Peyer's patch (tissue), 4 donors: ENCODE measurements around the gene HFM1. TPM values are rescaled to one million over a fixed set of nuclear protein-coding genes. Genes with fewer than 3 reads are reported as not detected.
"Not testable (repeated sequence)": the region's sequence is repeated elsewhere in the genome, so short reads cannot be mapped to it uniquely, and the experiment has no call there.

Experiments
- DNase-seq, 3 donors: peaks; one replicate each; pipeline ENCODE4 v3.0.0-alpha.2; 2017 to 2019
- H3K27ac ChIP-seq, 4 donors: fragments of 200-600 bp; sonication (generic); one replicate each; pipeline ENCODE4 v1.5.1; 2016 to 2019
- H3K27me3 ChIP-seq, 2 donors: fragments of 200-600 bp; sonication (generic); one replicate each; pipeline ENCODE4 v1.5.1; 2019
- H3K36me3 ChIP-seq, 3 donors: fragments of 200-600 bp; sonication (generic); one replicate each; pipeline ENCODE4 v1.5.1; 2016 to 2019
- H3K4me1 ChIP-seq, 4 donors: fragments of 200-600 bp; sonication (generic); one replicate each; pipeline ENCODE4 v1.5.1; 2016 to 2019
- H3K4me3 ChIP-seq, 4 donors: fragments of 200-600 bp; sonication (generic); 1 replicate in 3 of 4; 2 replicates in 1 of 4; pipeline ENCODE4 v1.5.1; 2016 to 2019; ENCODE audit warnings: mild to moderate bottlenecking in 1 of 4
- H3K9me3 ChIP-seq, 4 donors: fragments of 200-600 bp; sonication (generic); one replicate each; pipeline ENCODE4 v1.5.1; 2016 to 2019; ENCODE audit warnings: mild to moderate bottlenecking in 1 of 4
- CTCF ChIP-seq, 6 experiments: fragments of 450-650 bp in 4 of 6; fragments of 200-600 bp in 2 of 6; sonication (generic) in 1 of 6; IDR thresholded peaks; one replicate each; pipeline ENCODE4 v1.5.1; 2017 to 2019; ENCODE audit warnings: antibody characterized with exemption in 6 of 6, mild to moderate bottlenecking in 3 of 6, moderate library complexity in 1 of 6
- POLR2A ChIP-seq, 2 donors: fragments of 450-650 bp; IDR thresholded peaks; one replicate each; pipeline ENCODE4 v1.5.1; 2017; ENCODE audit warnings: antibody characterized with exemption in 2 of 2, mild to moderate bottlenecking in 2 of 2, moderate library complexity in 2 of 2
- total RNA-seq, 4 donors: library from RNA; depleted of rRNA; stranded (reverse); fragments of >200 nt; gene quantifications; one replicate each; pipeline ENCODE4 v1.1.0, GENCODE V29; 2016

HFM1 gene
- total RNA-seq, 4 donors from 2014 or later = not detected

DNA sequence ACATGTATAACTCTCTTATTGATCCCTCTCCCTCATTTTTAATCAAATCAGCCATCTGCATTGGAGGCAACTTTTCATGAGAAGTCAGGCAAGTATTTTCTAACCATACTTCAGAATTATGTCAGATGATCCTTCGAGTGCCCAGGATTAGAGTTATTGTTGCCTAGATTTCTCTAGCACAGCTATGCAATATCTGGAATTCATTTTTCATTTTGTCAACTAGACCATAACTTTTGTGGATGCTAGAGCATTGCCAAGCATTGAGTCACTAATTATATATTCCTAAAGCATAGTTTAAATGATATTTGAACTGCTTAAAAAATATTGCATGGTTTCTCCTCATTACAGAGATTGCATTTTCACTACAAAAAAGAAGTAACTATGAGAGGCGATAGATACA lies 21.2 kb downstream of the HFM1 start:
- no peak for TF ChIP-seq POLR2A (IDR thresholded peaks at IDR 0.05)
- H3K27me3 ChIP-seq = no peaks in the 10 kb centered on the region
- H3K27ac ChIP-seq = no peak overlapping the region

GRCh38 chr1:91381844-91382243 lies 22.8 kb downstream of the HFM1 start:
- Histone ChIP-seq H3K27ac (no peak overlapping the region), H3K27me3 (no peaks in the 10 kb centered on the region), H3K4me3 (no peak overlapping the region), H3K4me1 (no peaks in the 10 kb centered on the region), H3K9me3 (no peaks in the 10 kb centered on the region), H3K36me3 (no peaks in the 10 kb centered on the region)
- TF ChIP-seq CTCF (IDR thresholded peaks at IDR 0.05) = no peak
- TF ChIP-seq POLR2A (IDR thresholded peaks at IDR 0.05) = no peak
- DNase-seq = no peak

More for the DNA sequence above, 21.2 kb downstream of the HFM1 start:
- no peaks in the 10 kb centered on the region for H3K9me3 ChIP-seq
- DNase-seq = no peak
- no peaks in the 10 kb centered on the region for H3K4me1 ChIP-seq
- no peak overlapping the region for H3K4me3 ChIP-seq
- H3K36me3 ChIP-seq = no peaks in the 10 kb centered on the region

DNA sequence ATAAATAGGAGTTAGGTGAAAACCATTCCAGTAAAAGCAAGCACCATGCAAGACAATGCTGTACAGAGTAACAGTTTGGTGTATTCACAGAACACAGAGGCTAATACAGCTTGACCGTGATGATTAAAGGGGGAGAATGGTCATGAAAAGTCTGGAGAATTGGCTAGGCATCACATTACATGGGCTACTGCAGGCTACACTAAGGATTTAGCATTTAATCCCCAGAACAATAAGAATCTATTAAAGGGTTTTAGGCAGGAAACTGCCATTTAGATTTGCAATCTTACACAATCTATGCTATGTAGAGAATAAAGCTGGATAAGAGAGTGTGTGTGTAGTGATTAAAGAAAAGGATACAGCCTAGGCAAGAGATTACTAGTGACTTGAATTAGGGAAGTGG lies 30.6 kb downstream of the HFM1 start:
- Histone ChIP-seq H3K36me3 (no peaks in the 10 kb centered on the region), H3K9me3 (no peaks in the 10 kb centered on the region)

DNA sequence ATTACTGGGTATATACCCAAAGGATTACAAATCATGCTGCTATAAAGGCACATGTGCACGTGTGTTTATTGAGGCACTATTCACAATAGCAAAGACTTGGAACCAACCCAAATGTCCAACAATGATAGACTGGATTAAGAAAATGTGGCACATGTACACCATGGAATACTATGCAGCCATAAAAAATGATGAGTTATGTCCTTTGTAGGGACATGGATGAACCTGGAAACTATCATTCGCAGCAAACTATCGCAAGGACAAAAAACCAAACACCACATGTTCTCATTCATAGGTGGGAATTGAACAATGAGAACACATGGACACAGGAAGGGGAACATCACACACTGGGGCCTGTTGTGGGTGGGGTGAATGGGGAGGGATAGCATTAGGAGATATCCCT lies 32.4 kb downstream of the HFM1 start:
- H3K9me3 ChIP-seq, H3K27ac ChIP-seq, DNase-seq: not testable (repeated sequence)

More for the DNA sequence above, 30.6 kb downstream of the HFM1 start:
- Histone ChIP-seq H3K4me3 (no peak overlapping the region), H3K27me3 (no peaks in the 10 kb centered on the region), H3K27ac (no peak overlapping the region), H3K4me1 (no peaks in the 10 kb centered on the region)
- no peak for DNase-seq
- no peak for TF ChIP-seq POLR2A (IDR thresholded peaks at IDR 0.05)
- TF ChIP-seq CTCF (IDR thresholded peaks at IDR 0.05) = no peak

DNA sequence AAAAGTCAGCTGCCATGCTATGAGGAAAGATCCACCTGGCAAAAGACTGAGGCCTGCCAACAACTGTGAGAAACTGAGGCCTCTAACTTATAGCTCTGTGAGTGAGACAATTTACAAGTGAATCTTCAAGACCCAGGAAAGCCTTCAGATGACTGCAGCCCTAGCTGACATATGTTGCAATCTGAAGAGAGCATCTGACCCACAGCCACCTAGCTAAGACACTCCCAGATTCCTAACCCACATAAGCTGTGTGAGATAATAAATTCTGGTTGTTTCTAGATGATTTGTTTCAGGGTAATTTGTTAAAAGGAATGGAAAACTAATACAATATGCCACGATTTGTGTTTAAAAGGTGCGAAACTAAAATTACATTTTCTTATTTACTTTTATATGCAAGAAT lies 55.1 kb downstream of the HFM1 start:
- Histone ChIP-seq H3K27ac (no peak overlapping the region), H3K9me3 (no peaks in the 10 kb centered on the region), H3K4me3 (no peak overlapping the region), H3K27me3 (no peaks in the 10 kb centered on the region), H3K36me3 (no peaks in the 10 kb centered on the region), H3K4me1 (no peaks in the 10 kb centered on the region)
- DNase-seq = no peak
- TF ChIP-seq POLR2A (IDR thresholded peaks at IDR 0.05) = no peak

More for the DNA sequence above, 32.4 kb downstream of the HFM1 start:
- not testable (repeated sequence) for H3K4me3 ChIP-seq, H3K4me1 ChIP-seq, H3K27me3 ChIP-seq, H3K36me3 ChIP-seq

GRCh38 chr1:91346824-91347223 lies 57.8 kb downstream of the HFM1 start:
- Histone ChIP-seq H3K27ac (no peak overlapping the region), H3K36me3 (no peaks in the 10 kb centered on the region), H3K4me3 (no peak overlapping the region), H3K4me1 (no peaks in the 10 kb centered on the region), H3K27me3 (no peaks in the 10 kb centered on the region), H3K9me3 (no peaks in the 10 kb centered on the region)
- TF ChIP-seq POLR2A (IDR thresholded peaks at IDR 0.05) (no peak), CTCF (IDR thresholded peaks at IDR 0.05) (no peak)
- no peak for DNase-seq

DNA sequence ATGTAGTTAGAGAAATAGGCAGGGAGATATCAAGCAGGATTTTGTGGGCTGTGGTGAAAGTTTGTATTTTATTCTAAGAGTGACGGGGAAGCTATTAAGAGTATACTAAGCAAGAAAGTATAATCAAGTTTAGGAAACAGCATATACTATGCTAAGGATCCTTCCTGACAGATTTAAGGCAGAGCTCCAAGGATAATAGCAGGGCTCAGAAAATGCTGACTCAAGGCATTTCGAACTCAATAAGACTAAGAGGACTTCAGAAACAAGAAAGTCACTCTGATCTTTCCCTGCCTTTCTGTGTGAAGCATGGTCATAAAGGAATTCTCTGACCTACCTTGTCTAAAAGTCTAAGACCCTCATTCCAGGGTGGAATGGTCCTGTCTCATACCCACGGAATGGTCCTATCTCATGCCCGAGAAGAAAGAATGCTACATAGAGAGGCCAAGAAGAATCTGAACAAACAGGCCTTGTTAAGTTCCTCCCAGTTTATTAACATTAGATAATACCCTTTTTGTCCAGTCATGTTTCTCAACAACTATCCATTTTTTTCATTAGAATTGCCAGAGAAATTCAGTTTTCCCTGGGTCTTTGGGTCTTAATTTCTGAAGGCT lies 59.1 kb downstream of the HFM1 start:
- Histone ChIP-seq H3K27me3 (no peaks in the 10 kb centered on the region), H3K9me3 (no peaks in the 10 kb centered on the region), H3K36me3 (no peaks in the 10 kb centered on the region), H3K27ac (no peak overlapping the region), H3K4me1 (no peaks in the 10 kb centered on the region), H3K4me3 (no peak overlapping the region)
- TF ChIP-seq CTCF (IDR thresholded peaks at IDR 0.05) (no peak), POLR2A (IDR thresholded peaks at IDR 0.05) (no peak)
- DNase-seq = no peak
